GM12878 (cell line): Measurements from ENCODE around the gene ATRNL1. TPM values are rescaled to one million over a fixed set of nuclear protein-coding genes. Genes with fewer than 3 reads are reported as not detected.

Experiments
- ATAC-seq: fragments of 200-7000 bp; cut with Tn5 transposase; 3 replicates; pipeline ENCODE4 v1.9.1; 2020; ENCODE audit warnings: mild to moderate bottlenecking, moderate library complexity
- BruUV-seq: library from RNA; stranded (reverse); fragments of 400-500 nt; replicated peaks from 2 replicates; lab custom pipeline; 2021; lab: Mats Ljungman, UMichigan
- CTCF ChIA-PET: fragments of 300-600 bp; sonication (Branson Sonifier 250); formaldehyde crosslinking; extraction: SDS; loops from one replicate; lab custom pipeline; 2021; ENCODE audit warnings: inconsistent platforms; lab: Yijun Ruan, JAX
- POLR2A ChIA-PET: fragments of 350-600 bp; formaldehyde crosslinking; extraction: SDS; loops from one replicate; lab custom pipeline; 2021; ENCODE audit warnings: inconsistent platforms; lab: Charles Lee
- RAD21 ChIA-PET: fragments of 300-600 bp; sonication (Branson Sonifier 250); formaldehyde crosslinking; loops from one replicate; lab custom pipeline; 2023; ENCODE audit warnings: antibody characterized with exemption; ENCODE audit not compliant: unreplicated experiment; lab: Charles Lee
- SMC1A ChIA-PET: fragments of 300-600 bp; sonication (Branson Sonifier 250); formaldehyde crosslinking; loops from one replicate; lab custom pipeline; 2023; ENCODE audit not compliant: unreplicated experiment, uncharacterized antibody; lab: Charles Lee
- DNase-seq: peaks from one replicate; pipeline ENCODE4 v3.0.0-alpha.2; 2011; ENCODE audit warnings: low read depth, low spot score
- FAIRE-seq: peaks from 3 replicates; lab custom pipeline; 2011; peaks lifted over from hg19 to GRCh38; lab: Jason Lieb, UNC
- H2AFZ ChIP-seq: 2 replicates; pipeline ENCODE4 v1.6.0; 2011; ENCODE audit warnings: low read depth, low read length, control low read depth; ENCODE audit not compliant: control insufficient read depth
- H3K27ac ChIP-seq: 2 replicates; pipeline ENCODE4 v1.5.1; 2011; ENCODE audit warnings: control low read depth; ENCODE audit not compliant: control insufficient read depth, insufficient read depth
- H3K27me3 ChIP-seq, 2 experiments: replicated peaks in 1 of 2; 2 replicates each; pipeline versions ENCODE4 v1.6.0 to v1.6.1; 2011; ENCODE audit warnings: low read length in 1 of 2; ENCODE audit not compliant: control insufficient read depth in 2 of 2, insufficient read depth in 2 of 2
- H3K36me3 ChIP-seq, 2 experiments: 2 replicates each; pipeline ENCODE4 v1.5.1; 2011; ENCODE audit warnings: low read length in 1 of 2; ENCODE audit not compliant: control insufficient read depth in 2 of 2, insufficient read depth in 2 of 2
- H3K4me1 ChIP-seq: 2 replicates; pipeline ENCODE4 v1.6.1; 2011; ENCODE audit warnings: mild to moderate bottlenecking, low read length, moderate library complexity, mixed read lengths; ENCODE audit not compliant: control insufficient read depth, insufficient read depth
- H3K4me2 ChIP-seq: 2 replicates; pipeline ENCODE4 v1.6.0; 2011; ENCODE audit warnings: control low read depth; ENCODE audit not compliant: control insufficient read depth, insufficient read depth
- H3K4me3 ChIP-seq: fragments of 200-600 bp; sonication (generic); 2 replicates; pipeline ENCODE4 v1.5.1; 2016
- H3K79me2 ChIP-seq: 2 replicates; pipeline ENCODE4 v1.6.0; 2011; ENCODE audit warnings: low read length; ENCODE audit not compliant: control insufficient read depth, insufficient read depth
- H3K9ac ChIP-seq: 2 replicates; pipeline ENCODE4 v1.8.0; 2011; ENCODE audit warnings: low read length, control low read depth, mixed read lengths; ENCODE audit not compliant: control insufficient read depth, insufficient read depth
- H3K9me3 ChIP-seq: replicated peaks from 3 replicates; pipeline ENCODE4 v1.5.1; 2011; ENCODE audit warnings: mild to moderate bottlenecking, low read length; ENCODE audit not compliant: control insufficient read depth, insufficient read depth
- H4K20me1 ChIP-seq: 2 replicates; pipeline ENCODE4 v1.6.0; 2011; ENCODE audit not compliant: control insufficient read depth, insufficient read depth
- BMI1 ChIP-seq: fragments of 450-650 bp; IDR thresholded peaks from 2 replicates; pipeline ENCODE4 v1.6.1; 2016; ENCODE audit warnings: mild to moderate bottlenecking, moderate library complexity, borderline replicate concordance
- BRCA1 ChIP-seq: IDR thresholded peaks from 2 replicates; pipeline ENCODE4 v1.6.1; 2011; ENCODE audit warnings: low read depth, low read length, improper control_type of control experiment
- ESRRA ChIP-seq: IDR thresholded peaks from 2 replicates; pipeline ENCODE4 v1.6.1; 2012; ENCODE audit warnings: mild to moderate bottlenecking, low read length, improper control_type of control experiment
- HDGF ChIP-seq: fragments of 450-650 bp; IDR thresholded peaks from 2 replicates; pipeline ENCODE4 v1.6.1; 2016; ENCODE audit warnings: antibody characterized with exemption
- MTA3 ChIP-seq: IDR thresholded peaks from 2 replicates; pipeline ENCODE4 v1.6.1; 2012; ENCODE audit warnings: low read length, inconsistent platforms, borderline replicate concordance
- NBN ChIP-seq: fragments of 450-650 bp; IDR thresholded peaks from 2 replicates; pipeline ENCODE4 v1.6.1; 2016
- RBBP5 ChIP-seq: fragments of 200-600 bp; sonication (generic); conservative IDR thresholded peaks from 2 replicates; pipeline ENCODE4 v1.6.1; 2016
- SMAD5 ChIP-seq: IDR thresholded peaks from 2 replicates; pipeline ENCODE4 v1.6.1; 2016; ENCODE audit warnings: antibody characterized with exemption, low read depth
- WGBS: methylation state at CpG from one replicate; pipeline ENCODE4 v1.1.6; 2016; ENCODE audit warnings: low lambda C conversion rate; ENCODE audit not compliant: insufficient replicate concordance, insufficient coverage; ENCODE audit errors: missing lambda C conversion rate; 5-methylcytosine and 5-hydroxymethylcytosine counted together
- in situ Hi-C: fragments of 300-500 bp; cut with MboI; formaldehyde crosslinking; loops from 9 replicates; pipeline ENCODE4 v1.14.3; 2018; ENCODE audit warnings: mixed read lengths
- intact Hi-C: fragments of 100-400 bp; cut with micrococcal nuclease; formaldehyde crosslinking; loops from one replicate; pipeline ENCODE4 v1.14.2; 2022; ENCODE audit not compliant: unreplicated experiment
- polyA plus RNA-seq, 11 experiments: library from polyadenylated mRNA; depleted of rRNA in 4 of 11; unstranded in 6 of 11; stranded (reverse) in 5 of 11; fragments of >200 nt; fragmentation: Nextera tagmentation in 4 of 11; fragmentation: Illumina TruSeq in 1 of 11; extraction: Ambion mirVana in 4 of 11; extraction: Trizol in 1 of 11; gene quantifications; 1 replicate in 1 of 11; 2 replicates in 10 of 11; pipeline versions ENCODE4 v1.2.1 to v1.2.3, GENCODE V29; 2011 to 2016; ENCODE audit warnings: inconsistent platforms in 2 of 11, missing spikeins in 2 of 11, low read depth in 1 of 11
- total RNA-seq, 4 experiments: library from RNA; depleted of rRNA in 3 of 4; stranded (reverse); fragments of >200 nt in 3 of 4; fragmentation: Illumina TruSeq in 1 of 4; extraction: Trizol in 1 of 4; gene quantifications; 2 replicates each; pipeline versions ENCODE4 v1.2.1 to v1.2.3, GENCODE V29; 2013 to 2021

Gene ATRNL1
- total and polyA plus RNA-seq, 10 of the 15 experiments (the other 5 are each of a cell fraction or from before 2014, with no cell fraction given) = 0.03 to 1.4 (median 0.34) TPM

GRCh38 chr10:115985786-115986185 is 892.6 kb downstream of the ATRNL1 start:
- no peaks in the 10 kb centered on the region for H3K4me1 ChIP-seq
- 0% methylated on average over 1 of the region's 1 CpG for WGBS
- no peak for FAIRE-seq
- in situ Hi-C loops (no loop called here), intact Hi-C loops (no loop called here)
- no TSS peak for BruUV-seq
- H2AFZ ChIP-seq = no peak overlapping the region
- ChIA-PET CTCF (interaction anchor here (0.6 kb wide), 1 partner anchor 21 kb away, joined by 3 read pairs; no protein-coding TSS in a partner anchor), RAD21 (no interaction called here), SMC1A (no interaction called here), POLR2A (no interaction called here)
- no peak for TF ChIP-seq NBN
- TF ChIP-seq RBBP5 = no peak
- TF ChIP-seq MTA3 = no peak
- no peak for TF ChIP-seq BRCA1
- TF ChIP-seq HDGF = no peak
- no peak for TF ChIP-seq ESRRA
- DNase-seq = no peak
- H3K4me3 ChIP-seq = no peak overlapping the region
- H3K27me3 ChIP-seq = no peaks in the 10 kb centered on the region
- H4K20me1 ChIP-seq = no peaks in the 10 kb centered on the region
- no peaks in the 10 kb centered on the region for H3K79me2 ChIP-seq
- ATAC-seq = no peak
- no peaks in the 10 kb centered on the region for H3K9me3 ChIP-seq
- H3K36me3 ChIP-seq = no peaks in the 10 kb centered on the region
- H3K27ac ChIP-seq = no peak overlapping the region
- H3K9ac ChIP-seq = no peak overlapping the region
- no peak overlapping the region for H3K4me2 ChIP-seq

- no peaks in the 10 kb centered on the region for H3K9me3 ChIP-seq
- ATAC-seq (no peak), FAIRE-seq (no peak), DNase-seq (no peak)
- no peaks in the 10 kb centered on the region for H3K79me2 ChIP-seq
- no peaks in the 10 kb centered on the region for H3K36me3 ChIP-seq
- in situ Hi-C loops = no loop called here
- no peaks in the 10 kb centered on the region for H3K4me1 ChIP-seq
- no peaks in the 10 kb centered on the region for H3K27me3 ChIP-seq
- ChIA-PET RAD21 (no interaction called here), SMC1A (no interaction called here), CTCF (no interaction called here), POLR2A (no interaction called here)
- no peak overlapping the region for H3K4me3 ChIP-seq
- H3K4me2 ChIP-seq = no peak overlapping the region
- H2AFZ ChIP-seq = no peak overlapping the region
- H4K20me1 ChIP-seq = no peaks in the 10 kb centered on the region
- no peak overlapping the region for H3K27ac ChIP-seq
- 6% methylated on average over 3 of the region's 3 CpGs for WGBS
- no TSS peak for BruUV-seq
- TF ChIP-seq BMI1 (no peak), SMAD5 (no peak)
- intact Hi-C loops = no loop called here
- no peak overlapping the region for H3K9ac ChIP-seq
These were observed 895.2 kb downstream of the ATRNL1 start for GRCh38 chr10:115988380-115988779.
